Stimulated activated CD4-positive, alpha-beta T cell treated with anti-CD3 and anti-CD28 coated beads, Interleukin-1b, Interleukin-23, amount 100 ng/mL, for 4 hours (primary cell): ENCODE measurements around the gene CADM1.

Experiments
- DNase-seq, 2 donors: peaks; one replicate each; pipeline ENCODE4 v3.0.0-alpha.2; 2020; ENCODE audit warnings: low read depth in 2 of 2

Gene CADM1

DNA sequence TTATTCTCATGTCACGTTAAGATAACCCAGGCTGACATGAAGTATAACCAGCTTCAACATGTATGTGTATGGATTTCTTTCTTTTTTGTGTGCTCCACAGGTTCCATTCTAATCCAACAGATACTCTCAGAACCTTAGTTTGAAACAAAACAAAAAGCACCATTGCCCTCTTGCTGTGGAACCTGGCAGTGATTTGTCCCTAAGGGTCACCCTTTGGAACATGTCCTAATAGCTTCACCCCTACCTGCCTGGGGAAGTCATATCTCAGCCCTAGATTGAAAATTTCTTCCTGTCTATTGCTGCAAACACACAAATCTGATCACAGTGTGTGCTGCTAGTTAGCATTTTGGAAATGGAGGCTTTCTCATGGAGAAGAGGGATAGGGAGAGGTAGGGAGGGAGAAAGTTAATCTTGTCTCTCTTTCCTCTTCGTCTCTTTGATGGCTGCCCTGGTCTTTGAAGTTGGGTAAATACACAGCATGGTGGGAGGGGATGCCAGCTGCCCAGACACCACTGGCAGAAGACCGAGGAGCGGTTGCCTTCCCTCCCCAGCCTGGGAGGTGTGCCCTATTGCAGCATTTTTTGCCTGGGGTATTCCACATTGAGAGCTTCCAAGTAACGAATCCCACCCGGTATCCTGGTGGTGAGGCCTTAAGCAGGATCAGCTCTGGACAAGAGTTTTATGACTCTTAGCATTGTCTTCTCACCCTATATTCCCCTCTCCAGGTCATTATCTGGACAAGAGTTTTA lies 11.6 kb upstream of the CADM1 start:
- DNase-seq, result no peak

DNA sequence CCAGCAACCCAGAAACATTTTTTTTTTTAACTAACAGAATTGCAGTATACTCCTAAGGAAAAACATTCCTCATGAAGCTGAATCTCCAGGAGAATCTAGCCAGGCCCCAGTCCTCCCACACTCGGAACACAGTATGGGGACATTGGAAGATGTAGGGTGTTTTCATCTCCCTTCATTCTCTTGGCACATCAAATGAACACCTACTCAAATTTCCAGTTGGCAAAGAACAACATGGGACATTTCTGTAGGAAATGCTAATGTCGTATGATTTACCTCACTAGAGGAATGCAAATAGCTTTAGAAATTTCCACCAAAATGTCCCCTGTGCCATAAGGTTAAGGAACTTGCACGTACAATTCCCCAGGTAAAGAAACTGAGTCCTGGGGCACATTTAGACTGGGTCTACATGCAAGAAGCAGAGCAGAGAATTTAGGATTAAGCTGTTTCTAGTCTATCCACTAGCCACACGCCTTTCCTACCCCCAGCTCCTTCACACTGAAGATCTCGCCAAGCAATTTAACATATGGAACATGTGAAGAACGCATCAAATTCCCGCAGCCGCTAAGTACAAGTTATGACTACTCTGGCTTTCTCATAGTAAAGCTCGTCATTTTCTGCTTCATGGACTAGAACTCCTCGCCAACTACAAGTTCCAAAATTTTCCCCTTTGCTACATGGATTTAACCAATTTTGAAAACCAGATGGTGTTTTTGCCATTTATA lies 2.9 kb upstream of the CADM1 start:
- DNase-seq, result no peak

DNA sequence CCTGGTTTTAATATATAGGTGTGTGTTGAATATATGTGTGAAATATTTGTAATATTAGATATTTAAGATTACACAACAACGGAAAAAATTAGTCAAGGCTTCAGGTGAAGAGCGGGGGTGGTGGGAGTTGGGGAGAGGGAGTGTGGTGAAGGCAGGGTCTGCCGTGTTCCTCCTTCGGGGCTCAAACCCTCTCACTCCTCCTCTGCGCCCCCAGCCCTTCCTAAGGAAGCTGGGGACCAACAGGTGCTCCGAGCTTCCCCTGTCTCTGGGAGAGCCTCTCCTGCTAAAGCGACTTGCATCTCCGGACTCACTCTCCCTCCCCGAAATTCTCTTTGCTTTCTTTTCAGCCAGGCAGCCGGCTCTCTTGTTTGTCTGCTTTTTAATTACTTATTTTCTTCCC lies 960 bp upstream of the CADM1 start:
- no peak for DNase-seq

DNA sequence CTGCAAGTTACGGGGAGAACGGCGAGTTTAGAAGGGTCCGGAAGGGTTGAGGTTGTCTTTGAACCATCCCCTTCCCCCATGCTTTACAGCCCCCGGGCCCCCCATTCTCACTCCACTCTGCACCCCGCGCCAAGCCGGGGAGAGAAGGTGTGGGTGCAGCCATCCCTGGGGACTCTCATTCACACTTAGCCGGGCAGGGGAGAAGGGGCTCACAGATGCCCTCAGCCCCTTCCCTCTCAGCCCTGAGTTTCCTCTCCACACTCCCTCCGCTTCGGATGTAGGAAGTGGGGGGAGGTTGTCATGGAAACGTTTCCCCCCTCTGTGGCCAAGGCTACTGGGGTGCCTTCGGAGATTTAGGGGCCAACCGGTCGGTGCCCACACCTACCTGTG lies 334 bp downstream of the CADM1 start:
- no peak for DNase-seq

DNA sequence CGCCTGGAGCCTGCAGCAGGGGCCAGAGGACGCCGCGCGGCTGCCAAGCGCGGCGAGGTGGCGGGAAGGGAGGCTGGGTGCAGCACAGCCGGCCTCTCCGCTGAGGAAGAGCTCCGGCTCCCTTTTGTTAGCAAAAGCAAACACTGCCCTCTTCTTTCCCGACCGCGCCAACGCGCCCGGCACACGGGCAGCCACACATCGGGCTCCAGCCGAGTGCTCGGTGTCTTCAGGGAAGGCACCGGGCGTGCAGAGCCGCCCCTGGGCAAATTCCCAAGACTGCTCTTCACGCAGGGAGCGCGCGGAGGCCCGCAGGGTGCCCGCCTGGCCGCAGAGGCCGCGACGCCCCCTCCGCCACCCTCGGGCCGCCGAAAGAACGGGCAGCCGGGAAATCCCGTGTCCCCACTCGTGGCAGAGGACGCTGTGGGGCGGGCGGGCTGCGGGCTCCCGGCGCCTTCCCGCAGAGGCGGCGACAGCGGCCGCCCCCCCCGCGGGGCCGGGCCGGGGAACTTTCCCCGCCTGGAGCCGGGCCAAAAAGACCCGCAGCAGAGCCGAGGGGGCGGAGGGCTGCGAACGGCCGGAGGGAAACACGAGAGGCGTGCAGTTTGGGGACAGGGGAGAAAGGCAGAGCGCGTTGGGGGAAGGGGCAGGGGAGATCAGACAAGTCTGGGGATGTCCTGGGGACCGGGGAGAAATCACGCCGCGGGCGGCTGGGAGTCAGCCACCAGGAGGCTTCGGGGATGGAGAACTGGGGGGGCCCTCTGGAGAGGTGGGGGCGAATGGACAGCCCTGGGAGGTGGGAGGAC lies 931 bp downstream of the CADM1 start:
- DNase-seq, result no peak

DNA sequence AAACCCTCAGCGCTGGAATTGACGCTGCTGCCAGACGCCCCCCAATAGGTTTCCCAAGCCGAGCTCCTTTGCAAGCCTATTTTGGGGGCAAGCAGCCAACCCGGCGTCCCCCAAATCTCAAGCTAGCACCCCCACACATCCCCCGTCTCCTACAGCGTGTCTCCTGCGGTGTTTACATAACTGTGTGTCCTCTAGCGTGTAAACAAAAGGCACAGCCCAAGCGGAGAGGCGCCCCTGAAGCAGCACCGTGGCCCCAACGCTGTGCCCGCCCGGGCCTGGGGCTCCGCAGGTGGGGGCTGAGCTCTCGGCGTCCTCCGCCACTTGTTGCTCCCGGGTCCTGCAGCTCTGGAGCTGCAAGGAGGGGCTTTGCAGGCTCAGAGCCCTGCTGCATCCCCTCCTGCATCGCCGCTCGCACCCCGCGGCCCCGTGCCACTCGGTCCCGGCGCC lies 1.6 kb downstream of the CADM1 start:
- no peak for DNase-seq

DNA sequence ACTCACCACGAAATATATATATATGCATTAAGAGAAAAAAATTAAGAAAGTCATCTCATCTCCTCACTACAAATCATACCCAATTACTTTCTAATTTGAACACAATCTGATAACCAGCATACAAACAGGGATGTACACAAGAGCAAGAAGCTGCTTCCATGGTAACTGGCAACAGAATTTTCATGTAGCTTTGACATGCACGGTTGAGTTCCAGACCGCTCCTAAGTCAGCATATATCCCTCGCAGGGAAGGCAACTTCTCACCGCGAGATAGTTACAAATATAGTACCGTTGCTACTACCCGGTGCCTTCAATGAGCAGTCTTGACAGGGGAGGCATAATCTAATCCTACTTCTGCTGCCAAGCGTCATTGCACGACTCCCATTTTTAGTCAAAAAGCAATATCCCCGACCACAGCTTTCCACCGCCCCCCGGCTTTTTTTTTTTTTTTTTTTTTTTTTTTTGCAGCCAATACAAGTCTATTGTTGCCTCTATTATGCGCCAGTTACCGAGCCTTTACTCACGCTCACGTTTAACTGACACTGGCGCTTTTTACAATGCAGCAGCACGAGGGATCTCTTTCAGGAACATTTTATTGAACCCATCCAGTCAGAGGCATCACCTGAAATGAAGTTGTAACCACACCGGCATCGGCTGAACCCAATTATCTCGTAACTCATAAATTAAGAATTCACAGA lies 2.2 kb downstream of the CADM1 start:
- no peak for DNase-seq

DNA sequence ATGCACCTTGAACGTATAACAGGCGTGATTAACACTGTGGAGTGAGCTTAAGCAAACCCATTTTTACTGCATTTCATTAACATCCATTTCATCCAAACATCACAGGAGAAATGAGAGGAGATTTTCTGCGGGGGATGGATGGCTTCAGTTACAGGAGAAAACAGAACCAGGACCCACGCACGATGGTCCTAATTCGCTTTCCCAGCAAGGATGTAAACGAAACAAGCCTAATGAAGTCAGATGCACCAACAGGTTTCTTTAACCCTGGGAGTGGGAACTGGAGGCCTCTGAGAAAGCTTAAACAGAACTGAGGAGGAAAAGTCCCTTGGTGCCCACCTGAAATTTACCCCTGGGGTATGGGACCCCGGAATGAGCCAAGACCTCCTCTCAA lies 2.7 kb downstream of the CADM1 start:
- DNase-seq, result no peak

DNA sequence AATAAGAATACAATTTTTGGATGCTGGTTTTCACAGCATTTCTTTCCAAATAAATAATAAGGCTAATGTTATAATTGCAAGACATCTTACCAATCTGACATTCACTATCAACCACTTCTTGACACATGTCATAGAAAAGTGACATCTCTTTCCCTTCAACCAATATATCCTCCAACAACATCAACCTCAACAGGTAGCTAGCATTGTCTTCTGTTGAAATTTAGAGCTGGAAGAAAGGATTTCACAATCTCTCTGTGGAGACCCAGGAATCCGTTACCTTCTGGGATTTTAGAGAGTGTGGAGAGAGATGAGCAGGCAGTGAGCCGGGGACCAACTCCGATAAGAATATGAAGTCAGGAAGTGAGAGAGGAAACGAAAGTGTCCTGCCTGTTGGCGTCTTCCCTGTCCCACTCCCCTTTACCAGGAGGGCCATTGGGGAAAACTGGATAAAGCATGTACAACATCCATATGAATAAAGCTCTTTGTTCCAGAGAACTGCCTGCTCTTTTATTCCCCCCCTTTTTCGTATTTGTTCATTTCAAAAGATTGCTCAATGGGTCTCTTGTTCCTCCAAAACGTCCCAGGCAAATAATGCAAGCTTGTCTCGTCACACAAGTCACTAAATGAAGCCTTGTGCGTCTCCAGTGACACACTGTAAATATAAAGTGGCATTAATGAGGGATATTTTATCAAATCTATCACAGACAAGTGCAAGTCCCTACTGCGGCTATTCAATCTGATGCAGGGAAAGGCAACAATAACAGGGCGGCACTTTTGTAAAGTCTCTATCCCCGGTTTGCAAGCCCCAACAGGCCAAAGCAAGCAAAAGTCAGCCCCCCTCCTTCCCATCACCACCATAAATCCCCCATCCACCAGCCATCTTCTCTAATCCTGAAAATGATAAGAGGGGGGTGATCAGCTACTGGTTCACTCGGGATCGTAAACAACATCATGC lies 3.4 kb downstream of the CADM1 start:
- DNase-seq, result no peak

DNA sequence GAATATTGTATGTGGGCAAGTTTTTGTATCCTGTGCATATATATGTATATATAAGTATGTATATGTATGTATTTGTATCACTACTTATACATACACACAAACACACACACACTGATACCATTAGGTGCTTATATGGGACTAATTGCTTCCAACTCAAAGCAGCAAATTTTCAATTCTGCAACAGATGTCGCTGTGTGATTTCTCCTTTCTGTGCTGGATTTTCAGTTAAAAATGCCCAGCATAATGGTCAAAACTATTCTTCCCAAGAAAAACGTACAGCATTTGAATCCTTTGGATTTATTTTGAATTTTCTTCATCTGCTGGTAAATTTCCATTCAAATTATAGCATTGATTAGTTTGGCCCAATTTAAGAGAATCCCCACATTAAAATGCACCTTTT lies 4.3 kb downstream of the CADM1 start:
- no peak for DNase-seq

DNA sequence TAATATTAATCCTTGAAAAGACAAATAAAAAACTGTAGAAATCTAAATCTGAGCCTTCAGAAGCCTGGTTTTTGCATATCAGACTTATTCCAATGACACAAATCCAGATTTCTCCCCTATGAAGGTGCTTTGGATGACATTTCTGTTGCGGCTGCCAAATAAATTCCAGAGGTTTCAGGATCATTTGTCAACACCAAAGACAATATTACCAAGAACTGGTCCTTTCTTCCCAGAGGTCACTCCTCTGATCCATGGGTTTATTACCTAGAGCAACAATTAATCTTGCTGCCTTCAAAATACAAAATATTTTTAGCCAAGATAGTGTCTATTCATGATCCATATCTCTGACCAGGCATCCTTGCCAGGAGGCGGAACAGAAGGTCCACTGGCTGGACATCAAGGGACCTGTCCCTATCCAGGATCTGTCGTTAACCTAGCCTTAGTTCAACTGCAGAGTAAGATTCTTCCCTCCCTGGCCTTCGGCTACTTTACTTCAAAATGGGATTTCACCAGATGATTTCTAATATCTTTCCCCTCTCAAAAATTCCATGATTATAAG lies 4.9 kb downstream of the CADM1 start:
- DNase-seq, result no peak

DNA sequence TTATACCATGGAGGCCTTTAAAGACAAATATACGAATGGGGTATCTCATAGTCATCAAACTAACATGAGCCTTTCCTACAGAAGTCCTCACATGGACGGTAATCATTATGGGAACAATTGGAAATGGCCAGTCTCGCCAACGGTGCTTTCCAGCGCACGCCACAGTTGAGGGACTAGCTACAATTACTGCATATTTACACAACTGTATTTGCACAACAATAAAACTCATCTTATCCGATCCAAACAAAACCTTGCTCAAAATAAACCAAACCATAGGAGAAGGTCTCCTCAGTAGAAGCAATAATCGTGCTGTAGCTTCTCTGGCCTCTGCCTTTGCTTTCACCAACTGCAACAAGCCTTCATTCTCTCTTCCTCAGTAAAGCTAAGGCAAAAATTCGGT lies 5.9 kb downstream of the CADM1 start:
- no peak for DNase-seq

DNA sequence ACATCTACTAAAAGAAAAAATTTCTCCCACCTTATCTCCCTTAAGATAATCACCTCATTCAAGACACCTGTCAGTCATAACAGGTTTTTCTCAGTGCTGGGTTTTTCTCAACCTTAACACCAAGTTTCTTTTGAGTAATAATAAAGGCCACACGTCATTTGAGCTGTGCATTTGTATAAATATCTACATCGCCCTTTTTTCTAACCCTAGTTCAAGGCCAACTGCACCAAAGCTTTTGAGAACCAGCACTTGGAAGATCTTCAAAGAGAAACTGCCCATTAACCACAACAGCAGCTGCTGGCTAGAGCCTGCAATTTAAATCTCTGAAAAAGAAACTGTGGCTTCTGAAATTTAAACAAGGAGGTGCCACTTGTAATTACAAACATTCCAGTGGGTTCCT lies 6.9 kb downstream of the CADM1 start:
- no peak for DNase-seq

DNA sequence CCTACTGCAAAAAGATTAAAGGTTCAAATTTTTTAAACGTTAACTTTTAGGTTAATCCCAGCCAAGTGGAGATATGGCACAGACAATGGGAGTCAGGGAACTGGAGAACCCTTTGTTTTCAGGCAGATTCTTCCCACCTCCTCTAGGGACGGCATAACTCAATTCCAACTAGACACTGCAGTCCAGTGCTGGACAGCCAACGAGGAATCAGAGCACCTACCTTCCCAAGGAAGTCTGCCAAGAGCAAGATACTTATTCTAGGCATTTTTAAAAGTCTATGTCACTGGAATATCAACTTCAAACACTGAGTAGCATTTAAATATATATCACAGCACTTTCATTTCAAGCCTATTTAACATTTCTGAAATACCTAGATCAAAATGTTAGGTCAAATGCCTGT lies 7.3 kb downstream of the CADM1 start:
- DNase-seq, result no peak

DNA sequence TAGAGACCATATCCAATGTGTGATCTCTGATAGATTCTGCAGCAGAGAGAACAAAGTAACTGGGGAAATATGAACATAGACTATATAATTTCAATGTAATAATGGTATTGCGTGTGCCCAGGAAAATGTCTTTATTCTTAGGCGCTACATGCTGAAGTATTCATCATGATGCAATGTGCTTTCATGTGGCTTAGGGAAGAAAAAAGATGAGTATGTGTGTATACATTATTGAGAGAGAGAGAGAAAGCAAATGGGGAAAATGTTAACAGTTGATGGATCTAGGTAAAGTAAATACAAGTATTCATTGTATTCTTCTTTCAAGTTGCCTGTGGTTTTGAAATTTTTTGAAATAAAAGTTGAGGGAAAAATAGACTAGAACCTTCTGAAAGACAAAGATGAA lies 10.3 kb downstream of the CADM1 start:
- DNase-seq, result no peak

DNA sequence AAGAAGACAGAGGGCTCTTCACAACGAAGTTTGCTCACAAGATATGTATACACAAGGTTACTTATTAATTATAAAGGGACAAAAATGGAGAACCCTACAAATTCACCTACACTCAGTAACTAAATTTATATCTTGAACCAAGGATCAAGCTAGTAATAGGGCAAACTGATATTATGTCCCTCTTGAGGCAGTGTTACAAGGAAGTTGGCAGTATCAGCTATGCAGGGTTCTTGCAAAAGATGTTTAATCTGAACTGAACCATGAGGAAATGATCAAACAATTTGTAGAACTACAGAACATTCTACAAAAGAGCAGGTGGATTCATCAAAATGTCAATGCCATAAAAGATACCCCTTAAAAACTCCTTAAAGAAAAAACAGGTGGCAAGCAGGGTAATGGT lies 10.7 kb downstream of the CADM1 start:
- DNase-seq, result no peak

DNA sequence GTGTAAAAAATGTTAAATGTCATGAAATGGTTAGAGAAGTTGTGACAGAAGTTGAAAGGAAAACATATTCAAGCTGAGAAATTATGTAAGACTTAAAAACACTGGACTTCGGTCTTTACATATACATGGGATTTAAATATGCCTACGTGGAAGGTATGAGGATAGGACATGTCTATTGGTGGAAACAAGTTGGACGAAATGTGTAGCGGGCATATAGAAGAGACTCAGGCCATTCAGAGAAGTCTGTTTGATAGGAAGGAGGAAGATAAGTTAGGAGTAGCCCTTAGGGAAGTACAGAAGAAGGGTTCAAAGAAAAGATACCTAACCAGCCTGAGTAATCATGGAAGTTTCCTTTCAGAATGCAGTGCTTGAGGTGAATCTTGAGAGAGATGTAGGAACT lies 14.7 kb downstream of the CADM1 start:
- DNase-seq, result no peak

DNA sequence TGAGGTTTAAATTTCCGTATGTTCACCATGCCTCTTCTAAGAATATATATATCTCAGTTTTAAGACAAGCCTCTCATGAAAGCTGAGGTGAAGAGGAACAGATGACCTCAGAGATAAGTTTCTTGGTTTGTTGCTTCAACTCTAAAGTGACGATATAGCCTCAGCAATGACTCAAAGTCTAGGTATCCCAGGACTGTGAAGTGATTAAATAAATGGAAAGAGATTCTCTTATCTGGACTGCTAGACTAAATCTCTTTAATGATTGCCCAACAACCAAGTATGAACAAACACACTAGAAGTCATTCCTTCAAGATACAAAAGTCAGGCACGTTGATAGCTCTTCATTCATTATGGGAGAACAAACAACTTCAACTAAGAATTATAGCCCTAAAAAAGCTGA lies 15.3 kb downstream of the CADM1 start:
- DNase-seq, result no peak

DNA sequence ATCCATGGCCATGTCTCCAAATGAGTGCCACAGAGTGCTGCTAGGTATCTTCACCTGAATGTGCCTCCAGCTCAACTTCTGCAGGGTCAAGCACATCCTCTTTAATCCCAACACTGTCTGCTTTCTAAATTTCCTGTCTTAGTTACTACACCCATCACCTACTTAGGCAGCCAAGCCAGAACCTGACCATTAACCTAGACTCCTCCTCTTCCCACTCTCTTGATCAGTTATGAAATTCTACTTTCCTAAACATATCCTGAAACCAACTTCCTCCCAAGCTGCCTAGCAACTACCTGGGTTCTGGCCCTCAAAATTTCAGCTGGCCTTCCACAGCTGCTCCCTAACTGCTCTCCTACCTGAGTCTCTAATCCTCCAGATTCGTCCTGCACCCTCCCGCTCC lies 22.7 kb downstream of the CADM1 start:
- no peak for DNase-seq

DNA sequence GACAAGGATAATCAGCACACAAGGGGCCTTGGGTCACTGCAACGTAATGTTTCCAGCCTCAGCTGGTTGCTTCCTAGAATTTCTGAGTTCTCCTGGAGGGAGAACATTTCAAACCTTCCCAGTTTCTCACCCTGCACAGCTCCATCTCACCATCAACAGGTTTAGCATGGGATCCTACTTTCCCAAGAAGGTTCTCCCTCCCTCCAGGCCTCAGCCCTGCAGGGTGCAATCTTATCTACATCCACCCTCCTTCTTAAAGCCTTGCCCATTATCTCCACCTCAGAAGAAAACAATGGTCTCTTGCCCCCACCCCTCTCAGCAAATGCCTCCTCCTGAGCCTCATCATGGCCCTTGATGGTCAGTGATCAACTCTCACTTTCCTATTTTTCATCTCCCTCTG lies 23.6 kb downstream of the CADM1 start:
- DNase-seq, result no peak

DNA sequence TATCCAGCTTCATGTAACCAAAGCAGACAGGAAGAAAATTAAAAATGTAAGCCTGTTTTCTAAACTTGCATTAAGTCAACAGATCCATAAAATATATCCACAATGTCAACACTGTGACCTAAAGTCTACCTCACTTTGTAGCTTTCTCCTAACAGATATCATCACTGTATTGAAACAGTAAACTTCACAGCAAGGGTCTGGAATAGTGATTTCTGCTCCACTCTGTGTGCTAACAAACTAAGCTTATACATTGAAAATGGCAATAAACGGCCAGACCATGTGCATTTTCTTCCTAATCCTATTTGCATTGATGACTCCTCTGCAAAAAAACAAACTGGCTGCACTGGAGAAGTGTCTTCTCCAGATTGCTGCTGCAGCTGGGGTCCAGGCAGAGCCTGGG lies 26.8 kb downstream of the CADM1 start:
- DNase-seq, result no peak
